Left ventricle myocardium superior (tissue), 1 donor: ENCODE data around the gene SLC6A12. TPM values are rescaled to one million over a fixed set of nuclear protein-coding genes. Genes with fewer than 3 reads are reported as not detected.

Source experiments
- ATAC-seq: fragments of 200-7000 bp; cut with Tn5 transposase; one replicate; pipeline ENCODE4 v1.9.1; 2020; ENCODE audit warnings: mild to moderate bottlenecking, moderate library complexity
- DNase-seq: peaks from one replicate; pipeline ENCODE4 v3.0.0-alpha.2; 2020
- intact Hi-C: fragments of 100-400 bp; cut with micrococcal nuclease; formaldehyde crosslinking; loops from one replicate; pipeline ENCODE4 v1.11.0; 2022
- total RNA-seq: library from RNA; stranded (reverse); fragmentation: NEBNext Ultra II Directional; extraction: Animal tissue kit (Norgen Biotek cat#: 25700); gene quantifications from one replicate; pipeline ENCODE4 v1.2.1, GENCODE V29; 2021
- donor health status: DM: no; HTN: yes; CAD: no; lungs with severe emphysema.

SLC6A12 gene
- total RNA-seq, 1 donor from 2014 or later = 1.2 TPM

GRCh38 chr12:205026-205425 is 8.9 kb downstream of the SLC6A12 start:
- ATAC-seq (no peak), DNase-seq (no peak)
- intact Hi-C loops = no loop called here

GRCh38 chr12:204261-204678 is 9.7 kb downstream of the SLC6A12 start:
- ATAC-seq = no peak
- no peak for DNase-seq
- intact Hi-C loops = no loop called here

GRCh38 chr12:203462-204260 is 10.3 kb downstream of the SLC6A12 start:
- intact Hi-C loops = no loop called here
- DNase-seq (peak; percentile 68), ATAC-seq (peak; percentile 89)

- intact Hi-C loops = no loop called here
- DNase-seq (no peak), ATAC-seq (no peak)
These were observed 10.9 kb downstream of the SLC6A12 start for GRCh38 chr12:203074-203461.

- DNase-seq (no peak), ATAC-seq (no peak)
- intact Hi-C loops = no loop called here
These were observed 11.8 kb downstream of the SLC6A12 start for GRCh38 chr12:202081-202731.

- intact Hi-C loops = no loop called here
- DNase-seq = no peak
- no peak for ATAC-seq
These were observed 12.6 kb downstream of the SLC6A12 start for GRCh38 chr12:201361-201760.

- ATAC-seq (no peak), DNase-seq (no peak)
These were observed 15.3 kb downstream of the SLC6A12 start for GRCh38 chr12:198705-199104.

GRCh38 chr12:197911-198695 is 15.9 kb downstream of the SLC6A12 start:
- intact Hi-C loops = no loop called here
- no peak for DNase-seq

More at GRCh38 chr12:198705-199104, 15.3 kb downstream of the SLC6A12 start:
- intact Hi-C loops = no loop called here

GRCh38 chr12:197347-197746 is 16.6 kb downstream of the SLC6A12 start:
- intact Hi-C loops = no loop called here
- no peak for ATAC-seq
- no peak for DNase-seq

More at GRCh38 chr12:197911-198695, 15.9 kb downstream of the SLC6A12 start:
- no peak for ATAC-seq

- intact Hi-C loops = no loop called here
- DNase-seq (no peak), ATAC-seq (no peak)
These were observed 17.5 kb downstream of the SLC6A12 start for GRCh38 chr12:196436-196835.

- ATAC-seq (no peak), DNase-seq (no peak)
- intact Hi-C loops = no loop called here
These were observed 18.0 kb downstream of the SLC6A12 start for GRCh38 chr12:195951-196350.

- DNase-seq (no peak), ATAC-seq (no peak)
- intact Hi-C loops = no loop called here
These were observed 18.8 kb downstream of the SLC6A12 start for GRCh38 chr12:195156-195555.

GRCh38 chr12:194276-194675 is 19.7 kb downstream of the SLC6A12 start:
- intact Hi-C loops = no loop called here
- ATAC-seq = no peak
- no peak for DNase-seq

- DNase-seq = no peak
- no peak for ATAC-seq
- intact Hi-C loops = no loop called here
These were observed 20.7 kb downstream of the SLC6A12 start for GRCh38 chr12:193261-193660.

GRCh38 chr12:191541-191940 is 22.4 kb downstream of the SLC6A12 start:
- DNase-seq (no peak), ATAC-seq (no peak)
- intact Hi-C loops = no loop called here

GRCh38 chr12:190881-191280 is 23.1 kb downstream of the SLC6A12 start:
- DNase-seq (no peak), ATAC-seq (no peak)
- intact Hi-C loops = no loop called here

GRCh38 chr12:189622-189962 is 24.4 kb downstream of the SLC6A12 start:
- DNase-seq (no peak), ATAC-seq (no peak)
- intact Hi-C loops = no loop called here

- DNase-seq (peak; percentile 80), ATAC-seq (peak; percentile 96)
- intact Hi-C loops = no loop called here
These were observed 24.9 kb downstream of the SLC6A12 start for GRCh38 chr12:188910-189621.
